Mammary epithelial cell (primary cell): Measurements from ENCODE around the gene SPAG6.

ENCODE experiments used
- CTCF ChIP-seq, 2 donors: IDR thresholded peaks in 1 of 2; conservative IDR thresholded peaks in 1 of 2; 2 replicates each; pipeline ENCODE4 v1.5.1; 2011 to 2012; ENCODE audit warnings: inconsistent platforms in 2 of 2, low read length in 2 of 2, mild to moderate bottlenecking in 2 of 2, control low read depth in 1 of 2, low read depth in 1 of 2; ENCODE audit not compliant: insufficient read depth in 1 of 2; ENCODE audit errors: extremely low read depth in 1 of 2
- EZH2 ChIP-seq: IDR thresholded peaks from 2 replicates; pipeline ENCODE4 v1.6.1; 2012; ENCODE audit warnings: low read length, inconsistent platforms, borderline replicate concordance

GRCh38 chr10:22368402-22368801 lies 23.1 kb downstream of the SPAG6 start:
- TF ChIP-seq CTCF (conservative IDR thresholded peaks at IDR 0.05 in 1 of 2, IDR thresholded peaks at IDR 0.05 in 1 of 2; ENCODE audit: extremely low read depth in 1 of 2, insufficient read depth in 1 of 2, low read depth in 1 of 2, low read length in 2 of 2) (no peak), EZH2 (no peak)
